Astrocyte of the hippocampus (primary cell): ENCODE results near the gene WT1.

Source experiments
- DNase-seq: peaks from one replicate; pipeline ENCODE4 v3.0.0; 2011; ENCODE audit warnings: low read depth, low spot score

Gene WT1

DNA sequence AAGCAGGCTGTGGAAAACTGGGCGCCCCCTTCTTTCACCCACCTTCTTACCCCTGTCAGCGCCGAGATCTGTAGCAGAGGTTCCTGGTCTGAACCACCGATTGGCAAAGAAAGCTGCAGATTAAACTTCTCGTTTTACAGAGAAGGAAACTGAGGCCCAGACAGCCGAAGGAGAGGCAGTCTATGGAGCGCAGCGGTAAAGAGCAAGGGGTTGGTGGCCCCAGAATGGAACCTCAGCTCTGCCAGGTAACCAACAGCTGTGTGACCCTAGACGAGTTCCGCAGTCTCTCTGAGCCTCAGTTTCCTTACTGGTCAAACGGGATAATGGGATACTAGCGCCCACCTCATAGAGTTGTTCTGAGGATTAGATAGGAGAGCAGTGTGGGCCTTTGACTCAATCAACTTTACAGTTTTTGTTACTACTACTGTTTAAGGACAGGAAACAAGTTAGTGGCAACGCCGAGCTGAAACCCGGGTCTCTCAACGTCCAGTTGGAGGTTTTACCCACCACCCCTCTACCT, 3.1 kb upstream of the WT1 start:
- no peak for DNase-seq

DNA sequence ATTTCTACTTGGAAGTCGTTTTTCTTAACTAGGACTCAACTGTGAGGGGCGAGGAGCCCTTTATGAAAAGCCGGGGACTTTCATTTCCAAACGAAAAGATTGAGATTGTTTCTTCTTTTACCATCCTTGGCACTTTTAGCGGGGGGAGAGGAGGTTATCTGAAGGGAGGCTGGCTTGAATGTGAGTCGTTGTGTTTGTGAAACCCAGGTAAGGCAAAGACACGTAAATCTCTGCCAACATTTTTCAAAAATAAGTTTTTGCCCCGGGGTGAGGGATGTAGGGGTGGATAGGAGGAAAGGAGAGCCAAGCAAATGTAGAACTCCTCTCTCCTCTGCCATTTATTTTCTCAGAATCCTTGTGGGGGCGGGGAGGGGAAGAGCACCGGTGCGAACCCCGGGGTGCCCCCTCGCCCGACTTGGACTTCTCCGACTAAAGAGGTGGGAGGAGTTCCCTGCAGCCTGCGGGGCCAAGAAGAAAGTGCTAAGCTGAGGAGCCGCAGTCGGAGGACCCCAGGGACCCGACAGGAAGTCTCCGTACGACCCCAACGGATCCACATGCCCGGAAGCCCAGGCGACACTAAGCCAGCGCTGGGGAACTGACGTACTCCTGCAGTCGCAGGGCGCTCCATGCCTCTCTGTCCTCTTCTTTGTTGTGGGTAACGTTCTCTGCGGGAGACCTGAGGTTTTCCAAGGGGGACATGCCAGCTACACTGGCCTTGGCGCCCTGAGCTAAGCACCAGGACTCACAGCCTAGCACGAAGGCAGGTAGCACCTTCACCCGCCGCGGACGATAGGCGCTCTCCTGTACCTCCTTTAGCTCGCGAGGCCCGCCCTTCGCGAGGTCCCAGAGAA, 2.4 kb upstream of the WT1 start:
- DNase-seq = no peak

DNA sequence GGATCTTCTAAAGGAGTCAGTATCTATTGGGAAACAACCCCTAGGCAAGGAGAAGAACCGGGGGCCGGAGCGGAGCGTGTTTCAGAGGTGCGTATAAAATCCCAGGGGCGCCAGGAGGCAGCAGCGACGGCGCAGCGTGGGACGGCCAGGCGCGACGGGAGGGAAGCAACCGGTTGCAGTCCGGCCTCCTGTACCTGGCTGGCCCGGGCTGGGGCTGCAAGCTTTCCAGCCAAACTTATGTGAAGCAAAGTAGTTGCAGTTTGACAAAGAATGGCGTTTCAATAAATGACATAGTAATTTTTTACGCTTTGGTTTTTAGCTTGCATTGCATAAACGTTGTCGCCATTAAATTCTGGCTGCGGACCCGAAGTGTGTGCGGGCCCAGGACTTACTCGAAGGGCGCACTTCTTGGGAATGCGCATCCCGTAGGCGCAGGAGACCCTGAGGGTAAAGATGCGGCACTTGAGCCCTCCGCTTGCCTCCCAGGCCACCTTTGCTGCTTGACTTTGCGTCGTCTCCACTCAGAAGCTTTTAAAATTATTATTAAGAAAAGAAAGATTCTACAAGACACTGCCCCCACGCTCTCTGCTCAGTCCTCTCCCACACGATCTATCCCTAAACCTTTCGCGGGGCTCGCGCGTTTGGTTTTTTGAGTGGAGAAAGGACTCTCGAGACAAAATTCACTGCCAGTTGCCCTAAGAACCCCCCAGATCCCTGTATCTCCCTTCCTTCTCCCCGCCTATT, 1.6 kb upstream of the WT1 start:
- no peak for DNase-seq

DNA sequence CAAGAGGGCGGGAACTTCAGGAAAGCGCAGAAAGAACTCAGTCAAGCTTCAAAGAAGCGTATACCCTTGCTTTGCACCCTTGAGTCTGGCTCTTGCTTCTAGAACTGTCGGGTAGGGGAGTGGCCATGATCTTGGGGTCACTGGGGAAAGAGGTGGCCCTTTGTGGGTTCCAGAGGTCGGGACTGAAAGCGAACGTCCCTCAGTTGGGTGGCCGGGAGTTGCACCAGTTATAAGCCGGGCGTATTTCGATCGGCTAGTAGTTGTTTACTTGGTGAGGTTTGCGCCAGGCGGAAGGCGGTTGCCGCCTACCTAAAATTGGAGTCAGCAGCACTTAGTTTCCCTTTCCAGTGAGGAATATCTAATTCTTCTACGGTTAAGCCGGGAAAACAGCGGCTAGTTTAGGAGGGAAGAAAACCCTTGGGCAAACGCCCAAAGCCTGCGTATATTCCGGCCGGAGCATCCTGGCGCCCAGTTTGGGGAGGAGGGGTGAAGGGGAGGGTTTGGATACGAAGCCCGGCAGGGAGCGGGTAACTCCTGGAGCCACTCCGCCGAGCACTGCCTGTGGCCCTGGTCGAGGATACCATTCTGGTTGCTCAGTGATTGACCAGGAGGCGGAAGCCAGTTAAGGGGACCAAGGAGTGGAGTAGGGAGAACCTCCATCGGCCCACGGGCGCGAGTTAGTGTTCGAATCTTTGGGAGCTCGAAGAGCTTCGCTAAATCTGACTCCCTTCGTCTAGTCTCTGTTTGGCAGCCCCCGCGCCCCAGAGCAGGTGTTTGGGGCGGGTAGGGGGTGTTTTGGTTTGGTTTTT, 807 bp upstream of the WT1 start:
- DNase-seq = no peak

DNA sequence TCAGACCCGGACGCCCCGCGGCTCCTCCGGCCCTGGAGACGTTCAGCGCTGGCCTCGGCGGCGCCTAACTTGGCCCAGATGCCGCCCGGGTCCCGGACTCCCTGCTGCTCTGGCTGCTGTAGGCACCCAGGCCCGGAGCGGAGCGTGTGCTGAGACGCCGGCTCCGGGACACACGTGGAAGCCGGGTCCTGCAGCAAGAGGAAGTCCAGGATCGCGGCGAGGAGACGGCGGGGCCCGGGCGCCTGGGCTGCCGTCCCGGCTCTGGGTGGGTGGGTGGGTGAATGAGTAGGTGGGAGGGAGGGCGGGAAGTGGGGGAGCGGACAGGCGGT, 223 bp downstream of the WT1 start:
- no peak for DNase-seq

DNA sequence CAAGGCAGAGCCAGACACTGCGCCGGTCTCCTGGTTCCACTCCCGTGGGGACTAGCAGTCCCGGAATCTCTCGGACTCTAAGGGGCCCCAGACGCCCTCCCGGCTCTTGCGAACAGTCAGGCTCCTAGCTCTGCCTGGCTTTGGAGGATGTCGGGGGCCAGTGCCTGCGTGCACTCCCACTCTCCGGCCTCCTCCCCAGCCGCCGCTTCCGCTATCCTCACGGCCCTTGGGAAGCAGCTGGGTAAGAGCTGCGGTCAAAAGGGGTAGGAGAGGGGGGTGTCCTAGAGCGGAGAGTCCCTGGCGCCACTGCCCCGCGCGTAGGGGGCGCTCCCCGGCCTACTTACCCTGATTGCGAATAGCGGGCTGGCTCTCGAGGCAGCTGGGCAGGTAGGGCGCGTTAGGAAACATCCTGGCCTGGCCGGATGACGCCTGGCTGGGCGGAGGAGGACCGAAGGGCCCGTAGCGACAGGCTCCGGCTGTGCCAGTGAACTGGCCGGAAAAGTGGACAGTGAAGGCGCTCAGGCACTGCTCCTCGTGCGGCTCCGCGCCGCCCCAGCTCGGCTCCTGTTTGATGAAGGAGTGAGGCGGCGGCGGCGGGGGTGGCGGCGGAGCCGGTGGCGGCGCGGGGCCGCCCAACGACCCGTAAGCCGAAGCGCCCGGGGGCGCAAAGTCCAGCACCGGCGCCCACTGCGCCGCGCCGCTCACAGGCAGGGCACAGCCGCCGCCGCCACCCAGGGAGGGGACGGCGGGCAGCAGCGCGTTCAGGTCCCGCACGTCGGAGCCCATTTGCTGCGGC, 785 bp downstream of the WT1 start:
- no peak for DNase-seq

DNA sequence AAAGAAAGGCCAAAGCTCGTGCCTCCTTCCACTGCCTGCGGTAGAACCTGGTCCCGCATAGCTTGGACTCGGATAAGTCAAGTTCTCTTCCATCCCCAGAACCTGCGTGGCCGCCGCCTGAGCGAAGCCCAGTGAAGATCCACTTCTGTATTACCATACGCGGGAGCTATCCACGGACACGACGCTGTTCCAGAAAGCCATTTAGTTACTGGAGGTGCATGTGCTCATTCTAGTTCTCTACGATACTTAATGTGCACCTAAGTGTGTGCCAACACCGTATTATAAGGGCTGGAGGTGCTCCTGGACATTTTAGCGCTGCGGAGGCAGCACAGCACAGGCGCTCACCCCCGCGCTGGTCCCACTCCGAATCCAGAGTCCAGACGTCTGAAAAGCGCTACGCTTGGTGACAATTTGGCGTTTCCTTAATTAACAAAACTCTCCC, 1.4 kb downstream of the WT1 start:
- DNase-seq = no peak

DNA sequence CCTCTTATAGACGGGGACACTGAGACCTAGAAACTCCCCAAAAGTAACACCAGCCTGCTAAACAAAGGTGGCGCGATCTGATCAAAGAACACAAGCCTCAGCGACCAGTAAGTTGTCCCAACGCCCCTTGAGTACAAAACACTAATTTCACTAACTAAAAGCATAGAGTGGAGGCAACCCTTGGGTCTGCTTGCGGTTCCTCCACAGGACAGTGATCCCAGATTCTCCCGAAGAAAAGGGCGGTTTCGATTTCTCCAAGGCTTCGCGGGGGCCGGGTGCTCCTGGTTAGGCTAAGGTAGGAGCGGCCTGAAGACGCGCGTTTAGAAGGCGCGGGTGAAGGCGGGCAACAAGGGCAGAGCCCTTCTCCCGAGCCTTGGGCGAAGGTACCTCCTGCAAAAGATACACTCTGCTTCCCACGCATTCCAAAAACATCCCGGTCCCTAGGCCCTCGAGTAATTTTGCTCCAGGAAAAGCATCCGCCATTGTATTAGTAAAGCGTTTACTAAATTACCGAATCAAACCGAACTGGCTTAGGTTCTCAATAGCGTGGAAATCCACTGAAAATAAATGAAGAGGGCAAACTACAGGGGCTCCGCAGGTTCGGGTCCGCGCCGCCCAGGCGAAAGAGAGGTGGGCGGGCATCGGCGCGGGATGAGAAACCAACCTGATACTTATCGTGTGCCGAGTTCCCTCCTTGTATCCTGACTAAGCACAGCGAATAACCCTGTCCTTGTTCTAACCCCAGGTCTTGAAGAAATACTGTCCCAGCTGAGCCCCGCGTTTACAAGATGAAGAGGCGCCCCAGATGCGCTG, 2.0 kb downstream of the WT1 start:
- no peak for DNase-seq

DNA sequence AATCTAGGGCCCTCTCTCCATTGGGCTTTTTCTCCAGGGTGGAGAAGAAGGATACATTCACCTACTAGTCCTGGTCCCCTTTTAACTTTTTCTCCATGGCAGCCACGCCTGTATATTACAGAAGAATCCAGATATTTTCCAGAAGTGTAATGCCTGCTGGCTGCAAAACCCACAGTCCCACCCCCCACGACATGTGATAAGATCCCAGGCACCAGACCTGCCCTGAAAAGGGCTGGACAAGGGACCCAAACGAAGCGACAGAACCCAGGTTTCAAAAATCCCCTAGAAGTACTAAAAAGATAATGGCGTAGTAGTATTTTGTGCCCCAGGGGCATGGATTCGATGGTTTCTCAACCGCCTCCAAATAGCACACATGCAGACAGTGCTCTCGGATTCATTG, 2.8 kb downstream of the WT1 start:
- DNase-seq = no peak

DNA sequence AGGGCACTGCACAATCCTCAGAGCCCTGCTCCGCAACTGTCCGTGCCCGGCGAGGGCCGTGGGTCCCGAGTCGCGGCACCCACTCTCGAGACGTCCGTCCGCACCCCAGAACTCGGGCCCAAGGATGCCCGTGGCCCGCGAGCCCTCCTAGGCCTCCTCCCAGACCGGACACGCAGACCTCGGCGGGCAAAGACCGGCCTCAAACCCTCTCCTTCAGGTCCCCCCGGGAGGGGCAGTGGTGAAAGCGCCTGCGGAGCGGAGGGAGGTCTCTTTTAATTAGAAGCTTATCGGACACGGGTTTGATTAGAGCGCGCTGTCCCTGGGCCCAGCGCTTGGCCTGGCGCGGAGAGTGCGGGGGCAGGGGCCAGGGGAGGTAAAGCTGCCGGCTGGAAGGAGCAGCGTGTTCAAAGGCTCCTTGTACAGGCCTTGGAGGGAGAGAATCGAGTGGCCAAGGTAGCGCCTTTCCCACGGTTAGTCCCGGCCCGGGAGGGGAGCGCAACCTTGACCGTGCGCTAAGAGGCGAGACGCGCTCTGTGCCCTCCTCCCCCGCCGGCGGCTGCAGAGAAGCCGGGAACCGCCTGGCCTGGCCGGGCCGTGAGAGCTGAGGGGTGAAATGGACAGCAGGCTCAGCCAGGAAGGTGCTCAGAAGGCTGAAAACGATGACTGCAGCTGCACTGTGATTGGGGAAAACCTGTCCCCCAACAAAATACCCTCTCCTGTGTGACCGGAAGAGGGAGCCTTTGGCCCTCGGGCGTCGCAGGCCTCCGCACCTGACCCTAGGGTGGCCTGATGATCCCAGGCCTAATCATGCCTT, 4.6 kb downstream of the WT1 start:
- DNase-seq = no peak

DNA sequence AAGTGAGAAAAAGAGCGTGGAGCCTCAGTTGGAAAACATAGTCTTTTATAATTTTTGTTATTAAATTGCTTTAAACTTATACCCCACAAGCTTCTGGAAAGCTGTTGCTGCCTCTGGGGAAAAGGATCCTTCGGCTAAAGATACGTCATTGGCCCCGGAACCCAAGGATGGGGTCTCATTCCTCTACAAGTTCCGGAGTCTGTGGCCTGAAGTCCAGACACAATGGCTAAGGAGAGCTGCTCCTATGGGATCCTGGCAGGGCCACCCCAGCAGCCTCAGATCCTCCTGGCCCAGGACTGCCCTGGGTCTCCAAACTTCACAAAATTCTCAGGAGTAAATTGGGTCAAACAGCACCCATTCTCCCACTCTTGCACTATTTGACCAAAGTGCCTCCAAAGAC, 5.9 kb downstream of the WT1 start:
- DNase-seq = no peak

DNA sequence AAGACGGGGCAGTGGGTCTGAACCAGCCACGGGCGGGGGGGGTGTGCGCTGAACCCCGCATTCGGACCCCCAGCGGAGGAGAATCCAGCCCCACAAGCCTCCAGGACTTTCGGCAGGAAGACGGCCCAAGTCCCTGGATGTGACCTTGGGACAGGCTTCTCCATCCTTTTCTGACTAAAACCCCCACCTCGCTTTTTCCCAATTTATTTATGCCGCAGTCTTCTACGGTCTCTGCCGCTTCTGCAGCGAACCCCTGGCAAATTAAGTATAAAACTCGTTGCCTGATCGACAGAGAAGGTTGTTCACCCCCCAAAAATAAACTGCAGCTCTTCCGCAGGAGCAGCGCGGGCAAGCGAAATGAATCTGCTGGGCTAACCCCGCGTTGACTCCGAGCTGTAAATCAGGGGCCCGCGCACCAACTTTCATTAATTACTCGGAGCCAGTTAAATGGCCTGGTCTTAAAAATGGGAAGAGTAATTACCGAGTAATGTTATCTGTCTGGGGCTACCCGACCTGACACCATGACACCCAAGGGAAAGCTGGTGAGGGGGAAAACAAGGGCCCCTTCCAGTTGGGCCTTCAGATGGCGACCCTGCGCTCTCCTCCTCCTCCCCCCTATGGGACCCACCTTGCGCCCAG, 6.6 kb downstream of the WT1 start:
- no peak for DNase-seq

DNA sequence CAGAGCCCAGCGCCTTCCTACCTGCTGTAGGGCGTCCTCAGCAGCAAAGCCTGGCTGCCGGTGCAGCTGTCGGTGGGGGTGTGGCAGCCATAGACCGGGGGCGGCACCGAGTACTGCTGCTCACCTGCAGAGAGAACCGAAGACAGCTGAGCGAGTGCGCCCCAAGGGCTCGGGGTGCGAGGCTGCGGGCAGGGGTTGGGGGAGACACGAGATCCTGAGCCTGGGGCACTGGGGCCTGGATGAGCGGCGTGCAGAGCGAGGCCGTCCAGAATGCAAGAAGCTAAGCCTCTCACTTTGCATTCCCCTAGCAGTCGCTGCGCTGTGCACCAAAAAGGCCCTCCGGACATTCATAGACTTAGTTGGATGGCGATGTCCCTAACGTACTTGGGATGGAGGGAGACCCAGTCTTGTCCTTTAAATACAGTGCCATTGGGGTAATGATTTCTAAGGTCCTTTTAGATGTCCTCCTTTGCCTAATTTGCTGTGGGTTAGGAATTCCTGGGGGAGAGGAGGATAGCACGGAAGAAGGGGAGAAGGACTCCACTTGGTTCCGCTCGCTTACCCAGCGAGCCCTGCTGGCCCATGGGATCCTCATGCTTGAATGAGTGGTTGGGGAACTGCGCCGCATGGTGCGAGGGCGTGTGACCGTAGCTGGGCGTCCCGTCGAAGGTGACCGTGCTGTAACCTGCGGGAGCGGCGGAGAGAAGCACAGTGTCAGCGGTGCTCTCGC, 7.2 kb downstream of the WT1 start:
- no peak for DNase-seq

DNA sequence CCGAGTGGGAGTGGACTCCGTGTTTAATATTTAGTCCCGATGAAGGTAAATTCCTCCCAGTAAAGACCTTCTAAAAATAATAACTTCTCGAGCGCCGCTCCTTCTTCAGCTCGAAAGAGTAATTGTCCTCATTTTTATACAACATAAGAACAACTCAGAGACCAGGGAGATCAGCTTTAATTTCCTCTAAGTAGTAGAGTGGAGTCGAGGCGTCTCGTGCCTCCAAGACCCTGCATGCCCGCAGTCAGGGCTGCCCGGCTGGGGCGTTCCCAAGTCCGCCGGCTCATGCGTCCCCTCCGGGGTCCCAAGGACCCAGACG, 7.8 kb downstream of the WT1 start:
- DNase-seq = no peak

DNA sequence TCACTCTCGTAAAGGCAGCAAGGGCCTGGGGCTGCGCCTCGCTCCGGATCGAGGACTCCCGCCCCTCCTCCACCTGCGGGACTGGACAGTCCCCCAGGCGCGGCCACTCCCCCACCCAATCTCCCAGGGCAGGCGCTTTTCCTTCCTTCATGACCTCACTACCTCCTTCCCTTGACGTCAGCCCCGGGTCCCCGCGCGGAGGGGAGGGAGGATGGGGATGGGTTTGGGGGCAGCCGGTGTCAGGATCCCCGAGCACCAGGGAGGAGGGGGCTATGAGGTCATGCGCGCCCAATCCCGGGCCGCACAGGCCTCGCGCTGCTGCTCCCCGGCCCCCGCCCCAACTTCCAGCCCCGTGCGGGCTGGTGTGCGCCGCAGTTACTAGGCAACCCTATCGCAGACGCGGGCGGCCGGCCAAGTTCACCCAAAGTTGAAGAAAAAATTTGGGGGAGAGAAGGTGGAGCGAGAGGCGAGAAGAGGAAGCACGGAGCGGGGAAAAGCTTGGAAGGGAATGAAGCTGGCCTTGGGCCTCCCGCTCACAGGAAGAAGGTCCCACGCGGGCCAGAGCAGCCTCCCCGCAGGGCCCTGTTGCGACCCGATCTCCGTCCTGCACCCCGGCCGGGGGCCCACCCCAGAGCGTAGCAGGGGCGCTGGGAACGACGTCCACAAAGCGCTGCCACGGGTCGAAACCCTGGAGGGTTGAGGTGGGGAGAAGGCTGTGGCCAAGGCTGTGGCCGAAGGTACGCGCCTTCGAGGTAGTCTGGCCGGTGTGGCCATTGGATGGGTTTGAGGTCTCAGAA, 8.3 kb downstream of the WT1 start:
- DNase-seq = no peak

DNA sequence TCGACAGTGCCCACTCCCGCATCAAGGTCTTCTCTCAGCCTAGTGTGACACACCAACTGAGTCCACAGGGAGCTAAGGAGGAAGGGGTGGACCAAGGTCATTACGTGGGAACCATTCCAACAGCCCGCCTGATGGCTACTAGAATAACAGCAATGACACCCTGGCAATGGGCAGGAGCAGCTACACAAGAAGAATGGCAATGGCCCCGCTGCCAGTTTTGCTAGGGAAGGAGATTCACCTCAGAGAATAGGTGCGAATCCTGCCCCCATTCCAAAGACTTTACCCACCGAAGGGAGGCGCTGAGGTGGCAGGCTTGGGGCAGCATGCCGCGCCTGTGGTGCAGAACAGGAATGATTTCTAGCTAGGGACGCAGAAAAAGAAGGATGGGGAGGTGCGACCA, 9.1 kb downstream of the WT1 start:
- DNase-seq = no peak

DNA sequence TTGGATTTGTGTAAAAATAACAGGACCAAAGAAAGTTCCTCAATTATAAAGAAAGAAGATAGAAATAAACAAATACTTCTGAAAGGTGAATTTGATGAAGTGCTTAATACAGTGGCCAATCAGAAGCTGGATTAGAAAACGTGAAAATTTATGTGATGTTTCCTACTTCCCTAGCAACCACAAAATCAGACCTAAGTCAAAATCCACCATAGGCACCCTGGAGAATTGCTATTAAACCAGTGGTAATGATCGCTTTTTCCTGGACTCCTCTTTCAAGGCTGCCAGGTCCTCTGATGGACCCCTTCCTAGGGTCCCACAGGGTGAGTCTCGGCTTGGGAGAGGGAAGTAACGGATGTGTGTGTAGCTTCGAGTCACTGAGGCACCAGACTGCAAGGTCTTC, 9.6 kb downstream of the WT1 start:
- no peak for DNase-seq

DNA sequence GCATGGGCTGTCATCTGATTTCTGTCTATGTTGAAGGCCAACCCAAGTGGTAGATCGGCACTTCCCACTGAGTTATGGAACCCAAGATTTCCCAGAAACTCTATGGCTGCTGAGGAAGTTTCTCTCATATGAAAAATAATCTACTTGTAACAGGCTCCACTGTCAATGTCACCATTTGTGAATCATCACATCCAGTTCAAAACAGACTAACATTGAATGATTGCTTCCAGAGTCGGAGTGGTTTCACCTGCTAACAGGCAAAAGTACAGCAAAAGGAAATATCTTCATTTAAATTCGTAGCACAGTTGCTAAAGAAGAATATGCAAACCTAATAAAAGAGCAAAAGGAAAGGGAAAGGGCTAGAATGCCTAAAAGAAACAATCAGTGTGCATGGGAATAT, 12.8 kb downstream of the WT1 start:
- DNase-seq = no peak
